HepG2 (cell line): ENCODE measurements around the gene SLC22A23. TPM values are rescaled to one million over a fixed set of nuclear protein-coding genes. Genes with fewer than 3 reads are reported as not detected.

ENCODE experiments used
- ARHGAP35 ChIP-seq: sonication (generic); formaldehyde crosslinking; IDR thresholded peaks from 2 replicates; pipeline ENCODE4 v1.9.0; 2022; ENCODE audit warnings: mild to moderate bottlenecking, inconsistent platforms, moderate library complexity, missing genetic modification reagents, borderline replicate concordance
- CENPBD1 ChIP-seq: sonication (generic); formaldehyde crosslinking; IDR thresholded peaks from 2 replicates; pipeline ENCODE4 v1.8.0; 2022; ENCODE audit warnings: missing genetic modification reagents, low read depth, mild to moderate bottlenecking, borderline replicate concordance
- CHD2 ChIP-seq: IDR thresholded peaks from 2 replicates; pipeline ENCODE4 v1.6.1; 2011; ENCODE audit warnings: low read depth, low read length, improper control_type of control experiment
- HOMEZ ChIP-seq: IDR thresholded peaks from 2 replicates; pipeline ENCODE4 v1.6.1; 2016; ENCODE audit warnings: low read depth
- HOXA3 ChIP-seq: sonication (generic); formaldehyde crosslinking; IDR thresholded peaks from 2 replicates; pipeline ENCODE4 v1.5.0; 2020; ENCODE audit warnings: missing genetic modification reagents
- KAT8 ChIP-seq: IDR thresholded peaks from 2 replicates; pipeline ENCODE4 v1.6.1; 2016; ENCODE audit warnings: missing genetic modification reagents, missing compliant biosample characterization
- MAX ChIP-seq: IDR thresholded peaks from 2 replicates; pipeline ENCODE4 v1.6.1; 2012; ENCODE audit warnings: inconsistent platforms
- ONECUT2 ChIP-seq: sonication (generic); formaldehyde crosslinking; IDR thresholded peaks from 2 replicates; pipeline ENCODE4 v1.4.0; 2020; ENCODE audit warnings: missing genetic modification reagents
- PBX2 ChIP-seq: IDR thresholded peaks from 2 replicates; pipeline ENCODE4 v1.6.1; 2016; ENCODE audit warnings: control low read depth
- SMARCC2 ChIP-seq: fragments of 450-650 bp; IDR thresholded peaks from 2 replicates; pipeline ENCODE4 v1.6.1; 2017; ENCODE audit warnings: antibody characterized with exemption, mild to moderate bottlenecking
- SP140L ChIP-seq: sonication (generic); formaldehyde crosslinking; IDR thresholded peaks from 2 replicates; pipeline ENCODE4 v1.4.0; 2020; ENCODE audit warnings: missing genetic modification reagents, borderline replicate concordance
- THRA ChIP-seq: sonication (generic); formaldehyde crosslinking; IDR thresholded peaks from 2 replicates; pipeline ENCODE4 v1.4.0; 2020; ENCODE audit warnings: missing genetic modification reagents, borderline replicate concordance
- WIZ ChIP-seq: sonication (generic); formaldehyde crosslinking; IDR thresholded peaks from 2 replicates; pipeline ENCODE4 v1.5.1; 2020; ENCODE audit warnings: mild to moderate bottlenecking, missing genetic modification reagents
- ZBTB7B ChIP-seq: sonication (generic); formaldehyde crosslinking; IDR thresholded peaks from 2 replicates; pipeline ENCODE4 v1.4.0; 2020; ENCODE audit warnings: missing genetic modification reagents
- ZNF260 ChIP-seq: sonication (generic); formaldehyde crosslinking; IDR thresholded peaks from 2 replicates; pipeline ENCODE4 v1.4.0; 2020; ENCODE audit warnings: missing genetic modification reagents, low read depth, mild to moderate bottlenecking, borderline replicate concordance
- ZNF431 ChIP-seq: sonication (generic); formaldehyde crosslinking; IDR thresholded peaks from 2 replicates; pipeline ENCODE4 v1.9.0; 2022; ENCODE audit warnings: missing genetic modification reagents, low read depth, mild to moderate bottlenecking, borderline replicate concordance
- ZNF597 ChIP-seq: sonication (generic); formaldehyde crosslinking; IDR thresholded peaks from 2 replicates; pipeline ENCODE4 v1.5.0; 2020; ENCODE audit warnings: missing genetic modification reagents
- ZSCAN31 ChIP-seq: sonication (generic); formaldehyde crosslinking; IDR thresholded peaks from 2 replicates; pipeline ENCODE4 v1.5.0; 2020; ENCODE audit warnings: low read depth, mild to moderate bottlenecking, missing genetic modification reagents
- polyA plus RNA-seq, 8 experiments: library from polyadenylated mRNA; depleted of rRNA in 3 of 8; stranded (reverse) in 7 of 8; unstranded in 1 of 8; fragments of >200 nt; fragmentation: Illumina TruSeq in 4 of 8; extraction: Trizol in 4 of 8; gene quantifications; 2 replicates each; pipeline versions ENCODE4 v1.2.1 to v1.2.3, GENCODE V29; 2011 to 2016; ENCODE audit warnings: low read depth in 4 of 8, missing spikeins in 1 of 8, mixed read lengths in 1 of 8; ENCODE audit not compliant: insufficient read depth in 1 of 8
- total RNA-seq, 5 experiments: library from RNA; depleted of rRNA; stranded (reverse); fragments of >200 nt; fragmentation: Illumina TruSeq; extraction: Trizol; gene quantifications; 2 replicates each; pipeline ENCODE4 v1.2.3, GENCODE V29; 2016; ENCODE audit warnings: low read depth in 1 of 5

Gene SLC22A23
- total and polyA plus RNA-seq, 2 of the 13 experiments (the other 11 are each of a cell fraction or from before 2014, with no cell fraction given) = 11.8 to 17.5 TPM

GRCh38 chr6:3370361-3371221 lies 86.3 kb downstream of the SLC22A23 start (continued):
- peak; percentile 67 for TF ChIP-seq HOMEZ (CRISPR knock-in tag)
- peak; percentile 90 for TF ChIP-seq MAX
- peak; percentile 96 for TF ChIP-seq HOXA3 (CRISPR knock-in tag)
- TF ChIP-seq ZNF431 = 0 out of 2 replicates have a peak, but pooled peaks have one; percentile 29
- TF ChIP-seq THRA (CRISPR knock-in tag) = peak; percentile 97
- no peak for TF ChIP-seq PBX2 (CRISPR knock-in tag)
- 0 out of 2 replicates have a peak, but pooled peaks have one; percentile 16 for TF ChIP-seq SMARCC2
- TF ChIP-seq ZNF260 (CRISPR knock-in tag) = no peak
- no peak; the same call in 1 of the 2 replicates for TF ChIP-seq WIZ
- no peak for TF ChIP-seq CHD2
- TF ChIP-seq ZBTB7B = peak; percentile 99
- peak; percentile 78 for TF ChIP-seq ARHGAP35 (CRISPR knock-in tag)
- peak; percentile 72; the same call in 1 of the 2 replicates for TF ChIP-seq ZSCAN31 (CRISPR knock-in tag)
- no peak for TF ChIP-seq SP140L
- TF ChIP-seq KAT8 (CRISPR knock-in tag) = peak; percentile 86
- no peak for TF ChIP-seq CENPBD1 (CRISPR knock-in tag)
- TF ChIP-seq ONECUT2 (CRISPR knock-in tag) = peak; percentile 87
- TF ChIP-seq ZNF597 (CRISPR knock-in tag) = no peak
